A549 (cell line): ENCODE measurements around the gene MRPS34. TPM values are rescaled to one million over a fixed set of nuclear protein-coding genes. Genes with fewer than 3 reads are reported as not detected.

Experiments used
- ATAC-seq, 2 experiments: fragments of 200-7000 bp in 1 of 2; fragments of >200 bp in 1 of 2; cut with Nextera tagmentation in 1 of 2; cut with Tn5 transposase in 1 of 2; 3 replicates each; pipeline versions ENCODE4 v1.8.0 to v1.9.1; 2018 to 2020; ENCODE audit warnings: mild to moderate bottlenecking in 1 of 2, moderate library complexity in 1 of 2
- CTCF ChIA-PET: fragments of 300-600 bp; sonication (Branson Sonifier 250); formaldehyde crosslinking; extraction: SDS; loops from one replicate; lab custom pipeline; 2021; ENCODE audit warnings: antibody characterized with exemption, inconsistent platforms; lab: Yijun Ruan, JAX
- POLR2A ChIA-PET: fragments of 350-600 bp; formaldehyde crosslinking; extraction: SDS; loops from one replicate; lab custom pipeline; 2021; ENCODE audit warnings: antibody characterized with exemption, inconsistent platforms; lab: Yijun Ruan, JAX
- DNase-seq, 2 experiments: peaks; one replicate each; pipeline versions ENCODE4 v3.0.0 to v3.0.0-alpha.2; 2011 to 2016; ENCODE audit warnings: low read depth in 1 of 2, low spot score in 1 of 2
- FAIRE-seq: peaks from 2 replicates; lab custom pipeline; 2011; peaks lifted over from hg19 to GRCh38; lab: Jason Lieb, UNC
- H3K27ac ChIP-seq, 2 experiments: fragments of >200 bp; sonication (Bioruptor Twin); formaldehyde crosslinking; 3 replicates each; pipeline ENCODE4 v1.5.1; 2016 to 2017
- H3K4me1 ChIP-seq: fragments of >200 bp; sonication (Bioruptor Twin); formaldehyde crosslinking; 3 replicates; pipeline ENCODE4 v1.6.1; 2016
- H3K4me2 ChIP-seq: fragments of >200 bp; sonication (Bioruptor Twin); formaldehyde crosslinking; 3 replicates; pipeline ENCODE4 v1.6.1; 2016
- H3K4me3 ChIP-seq: fragments of >200 bp; sonication (Bioruptor Twin); formaldehyde crosslinking; 3 replicates; pipeline ENCODE4 v1.5.1; 2016
- H3K9me3 ChIP-seq: fragments of >200 bp; sonication (Bioruptor Twin); formaldehyde crosslinking; 3 replicates; pipeline ENCODE4 v1.6.1; 2016
- CBX2 ChIP-seq: fragments of 200-600 bp; sonication (generic); IDR thresholded peaks from 2 replicates; pipeline ENCODE4 v1.6.1; 2016; ENCODE audit warnings: low read depth, mild to moderate bottlenecking, borderline replicate concordance
- CBX8 ChIP-seq: fragments of 200-600 bp; sonication (generic); IDR thresholded peaks from 2 replicates; pipeline ENCODE4 v1.6.1; 2016
- CHD2 ChIP-seq: fragments of 150-350 bp; IDR thresholded peaks from 2 replicates; pipeline ENCODE4 v1.6.1; 2014; ENCODE audit warnings: low read length; ENCODE audit not compliant: partially characterized antibody
- EP300 ChIP-seq, 2 experiments: fragments of >200 bp; sonication (Bioruptor Twin); formaldehyde crosslinking; IDR thresholded peaks; 2 replicates in 1 of 2; 3 replicates in 1 of 2; pipeline ENCODE4 v1.6.1; 2016 to 2017
- ESRRA ChIP-seq: fragments of 150-350 bp; IDR thresholded peaks from 2 replicates; pipeline ENCODE4 v1.6.1; 2014; ENCODE audit warnings: mild to moderate bottlenecking, low read length, borderline replicate concordance
- FOSB ChIP-seq: fragments of 250-450 bp; sonication (Bioruptor Pico); IDR thresholded peaks from 2 replicates; pipeline ENCODE4 v1.5.0; 2020; ENCODE audit warnings: mild to moderate bottlenecking, moderate library complexity
- FOSL2 ChIP-seq, 2 experiments: fragments of 450-650 bp in 1 of 2; fragments of >200 bp in 1 of 2; sonication (Bioruptor Twin) in 1 of 2; formaldehyde crosslinking; IDR thresholded peaks; 2 replicates each; pipeline versions ENCODE4 v1.5.0 to v1.6.1; 2016 to 2020; ENCODE audit warnings: mild to moderate bottlenecking in 1 of 2, moderate library complexity in 1 of 2
- HEYL ChIP-seq: fragments of 250-450 bp; sonication (Bioruptor Pico); IDR thresholded peaks from 2 replicates; pipeline ENCODE4 v1.8.0; 2021; ENCODE audit warnings: mild to moderate bottlenecking, moderate library complexity
- HOXA7 ChIP-seq: fragments of 250-450 bp; sonication (Bioruptor Pico); IDR thresholded peaks from 2 replicates; pipeline ENCODE4 v1.5.0; 2020; ENCODE audit warnings: mild to moderate bottlenecking, moderate library complexity
- JUNB ChIP-seq: fragments of >200 bp; sonication (Bioruptor Twin); formaldehyde crosslinking; IDR thresholded peaks from 2 replicates; pipeline ENCODE4 v1.6.1; 2016
- KDM5A ChIP-seq: fragments of 200-600 bp; sonication (generic); IDR thresholded peaks from 2 replicates; pipeline ENCODE4 v1.6.1; 2016; ENCODE audit warnings: antibody characterized with exemption, mild to moderate bottlenecking
- MAFK ChIP-seq: fragments of 450-650 bp; IDR thresholded peaks from 2 replicates; pipeline ENCODE4 v1.6.1; 2014; ENCODE audit not compliant: partially characterized antibody
- MAZ ChIP-seq: fragments of 150-350 bp; IDR thresholded peaks from 2 replicates; pipeline ENCODE4 v1.6.1; 2014; ENCODE audit warnings: antibody characterized with exemption, low read depth, low read length, borderline replicate concordance
- NR3C1 ChIP-seq: fragments of >200 bp; sonication (Bioruptor Twin); formaldehyde crosslinking; IDR thresholded peaks from 3 replicates; pipeline ENCODE4 v1.6.1; 2017
- POLR2AphosphoS2 ChIP-seq: conservative IDR thresholded peaks from 2 replicates; pipeline ENCODE4 v1.6.1; 2012; ENCODE audit warnings: low read length, improper control_type of control experiment, inconsistent platforms
- RARB ChIP-seq: fragments of 250-450 bp; sonication (Bioruptor Pico); IDR thresholded peaks from 2 replicates; pipeline ENCODE4 v1.8.0; 2021; ENCODE audit warnings: mild to moderate bottlenecking, moderate library complexity
- RCOR1 ChIP-seq: fragments of 150-350 bp; IDR thresholded peaks from 2 replicates; pipeline ENCODE4 v1.6.1; 2014; ENCODE audit warnings: antibody characterized with exemption, low read length, low read depth
- RFX5 ChIP-seq: fragments of 450-650 bp; IDR thresholded peaks from 2 replicates; pipeline ENCODE4 v1.7.1; 2014; ENCODE audit warnings: antibody characterized with exemption, mild to moderate bottlenecking, moderate library complexity
- RNF2 ChIP-seq: fragments of 200-600 bp; sonication (generic); IDR thresholded peaks from 2 replicates; pipeline ENCODE4 v1.6.1; 2016; ENCODE audit warnings: low read depth, mild to moderate bottlenecking, antibody characterized with exemption, moderate library complexity, borderline replicate concordance
- SREBF2 ChIP-seq: fragments of 450-650 bp; IDR thresholded peaks from 2 replicates; pipeline ENCODE4 v1.6.1; 2014; ENCODE audit warnings: mild to moderate bottlenecking, moderate library complexity
- TFCP2L1 ChIP-seq: fragments of 250-450 bp; sonication (Bioruptor Pico); IDR thresholded peaks from 2 replicates; pipeline ENCODE4 v1.5.0; 2021; ENCODE audit warnings: mild to moderate bottlenecking
- TP53 ChIP-seq: fragments of 250-450 bp; sonication (Bioruptor Pico); IDR thresholded peaks from 2 replicates; pipeline ENCODE4 v1.5.0; 2021; ENCODE audit warnings: mild to moderate bottlenecking, moderate library complexity
- ZNF302 ChIP-seq: fragments of 250-450 bp; sonication (Bioruptor Pico); IDR thresholded peaks from 2 replicates; pipeline ENCODE4 v1.9.0; 2021; ENCODE audit warnings: inconsistent platforms, mild to moderate bottlenecking, moderate library complexity
- ZSCAN20 ChIP-seq: fragments of 250-450 bp; sonication (Bioruptor Pico); IDR thresholded peaks from 2 replicates; pipeline ENCODE4 v1.8.0; 2022; ENCODE audit warnings: mild to moderate bottlenecking, moderate library complexity
- WGBS: methylation state at CpG from one replicate; pipeline ENCODE4 v1.1.6; 2017; ENCODE audit errors: missing lambda C conversion rate; 5-methylcytosine and 5-hydroxymethylcytosine counted together
- polyA plus RNA-seq, 4 experiments: library from polyadenylated mRNA; depleted of rRNA in 3 of 4; stranded (reverse); fragments of >200 nt; fragmentation: RNase III in 1 of 4; extraction: RNeasy Plus Mini Kit Qiagen cat#74134 plus additional on column Dnase treatment in 1 of 4; gene quantifications; 2 replicates in 3 of 4; 3 replicates in 1 of 4; pipeline ENCODE4 v1.2.3, GENCODE V29; 2011 to 2017
- TF ChIP-seq, protein P1 (sequence below): IDR thresholded peaks from 2 replicates; pipeline ENCODE4 v1.6.1; 2012; ENCODE audit warnings: low read depth, borderline replicate concordance
- TF ChIP-seq, protein P2 (sequence below): fragments of 150-350 bp; IDR thresholded peaks from 2 replicates; pipeline ENCODE4 v1.6.1; 2014; ENCODE audit warnings: low read depth, mild to moderate bottlenecking, low read length
- TF ChIP-seq, protein P3 (sequence below): fragments of >200 bp; sonication (Bioruptor Twin); formaldehyde crosslinking; IDR thresholded peaks from 3 replicates; pipeline ENCODE4 v1.5.1; 2016
- TF ChIP-seq, protein P4 (sequence below): fragments of 250-450 bp; sonication (Bioruptor Pico); IDR thresholded peaks from 2 replicates; pipeline ENCODE4 v1.5.0; 2021; ENCODE audit warnings: mild to moderate bottlenecking, moderate library complexity, borderline replicate concordance

MRPS34 gene
- polyA plus RNA-seq, 2 of the 4 experiments (the other 2 are of a cell fraction), result 118 to 220 TPM

DNA sequence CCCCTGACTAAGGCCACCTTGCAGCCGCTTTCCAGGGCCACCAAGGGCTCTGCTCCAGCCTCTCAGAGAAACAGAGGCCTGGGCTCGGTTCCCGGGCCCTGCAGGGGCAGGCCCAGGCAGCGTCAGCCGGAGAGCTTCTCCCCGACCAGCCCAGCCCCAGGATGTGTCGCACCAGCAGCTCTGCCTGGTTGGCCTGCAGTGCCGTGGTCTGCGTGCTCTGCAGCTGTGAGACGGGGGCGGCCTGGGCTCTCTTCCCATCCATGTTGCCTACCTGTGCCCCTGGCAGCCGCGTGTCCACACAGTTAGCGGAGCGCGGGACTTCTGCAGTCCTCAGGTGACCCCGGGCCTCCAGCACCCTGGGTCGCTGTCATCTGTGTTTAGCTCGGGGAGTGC is 15.8 kb upstream of the MRPS34 start:
- Histone ChIP-seq H3K4me2 (no peak overlapping the region), H3K27ac (no peak overlapping the region), H3K9me3 (no peaks in the 10 kb centered on the region), H3K4me3 (no peak overlapping the region), H3K4me1 (peaks cover 6% of the 10 kb centered on the region; the same call in 1 of the 3 replicates)
- no peak for TF ChIP-seq ESRRA
- CTCF ChIA-PET, result interaction anchor here (0.5 to 1.4 kb wide), 4 partner anchors 11 to 168 kb away, joined by 3 read pairs; partner anchors contain the start of gene MAPK8IP3
- POLR2A ChIA-PET, result no interaction called here
- WGBS, result 87% methylated on average over 10 of the region's 19 CpGs
- no peak for ATAC-seq
- no peak for DNase-seq
- no peak for FAIRE-seq

DNA sequence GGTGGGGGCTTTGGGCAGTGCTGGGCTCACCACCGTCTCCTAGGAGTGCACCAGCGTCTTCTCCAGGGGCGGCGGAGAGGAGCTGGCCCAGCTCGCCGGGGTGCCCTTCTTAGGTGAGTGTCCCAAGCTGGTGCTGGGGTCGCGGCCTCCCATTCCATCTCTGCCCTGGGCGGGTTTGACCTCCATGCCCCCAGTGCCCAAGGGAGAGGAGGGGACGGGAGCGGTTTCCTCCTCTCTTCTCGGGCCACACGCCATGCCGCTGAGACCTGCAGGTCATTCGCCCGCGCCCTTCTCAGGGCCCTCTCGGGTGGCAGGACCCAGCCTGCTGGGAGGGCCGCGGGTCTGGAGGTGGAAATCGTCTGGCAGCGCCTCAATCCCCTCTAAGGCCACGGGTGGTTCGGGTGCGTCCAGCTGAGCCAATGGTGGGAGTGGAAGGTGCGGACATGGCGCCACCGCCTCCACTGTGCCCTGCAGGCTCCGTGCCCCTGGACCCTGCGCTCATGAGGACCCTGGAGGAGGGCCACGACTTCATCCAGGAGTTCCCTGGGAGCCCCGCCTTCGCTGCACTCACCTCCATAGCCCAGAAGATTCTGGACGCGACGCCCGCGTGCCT is 15.3 kb upstream of the MRPS34 start:
- H3K27ac ChIP-seq, result no peak overlapping the region
- CTCF ChIA-PET, result interaction anchor here (0.5 to 0.9 kb wide), 3 partner anchors 25 to 416 kb away, joined by 3 to 4 read pairs (median 3); no protein-coding TSS in a partner anchor
- no peak for FAIRE-seq
- TF ChIP-seq ZSCAN20 (CRISPR knock-in tag) (no peak), NR3C1 (no peak), JUNB (no peak), TP53 (CRISPR knock-in tag) (no peak), MAZ (no peak), HOXA7 (no peak), EP300 (IDR thresholded peaks at IDR 0.05) (no peak), FOSB (CRISPR knock-in tag) (no peak), MAFK (no peak), HEYL (CRISPR knock-in tag) (no peak), TFCP2L1 (no peak), ZNF302 (CRISPR knock-in tag) (no peak)
- TF ChIP-seq, protein P1, sequence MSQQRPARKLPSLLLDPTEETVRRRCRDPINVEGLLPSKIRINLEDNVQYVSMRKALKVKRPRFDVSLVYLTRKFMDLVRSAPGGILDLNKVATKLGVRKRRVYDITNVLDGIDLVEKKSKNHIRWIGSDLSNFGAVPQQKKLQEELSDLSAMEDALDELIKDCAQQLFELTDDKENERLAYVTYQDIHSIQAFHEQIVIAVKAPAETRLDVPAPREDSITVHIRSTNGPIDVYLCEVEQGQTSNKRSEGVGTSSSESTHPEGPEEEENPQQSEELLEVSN, result no peak
- H3K4me3 ChIP-seq, result no peak overlapping the region
- DNase-seq, result no peak
- no peak overlapping the region for H3K4me2 ChIP-seq
- ATAC-seq, result no peak
- WGBS, result 93% methylated on average over 33 of the region's 38 CpGs
- H3K9me3 ChIP-seq, result no peaks in the 10 kb centered on the region
- peaks cover 6% of the 10 kb centered on the region; the same call in 1 of the 3 replicates for H3K4me1 ChIP-seq
- POLR2A ChIA-PET, result no interaction called here

DNA sequence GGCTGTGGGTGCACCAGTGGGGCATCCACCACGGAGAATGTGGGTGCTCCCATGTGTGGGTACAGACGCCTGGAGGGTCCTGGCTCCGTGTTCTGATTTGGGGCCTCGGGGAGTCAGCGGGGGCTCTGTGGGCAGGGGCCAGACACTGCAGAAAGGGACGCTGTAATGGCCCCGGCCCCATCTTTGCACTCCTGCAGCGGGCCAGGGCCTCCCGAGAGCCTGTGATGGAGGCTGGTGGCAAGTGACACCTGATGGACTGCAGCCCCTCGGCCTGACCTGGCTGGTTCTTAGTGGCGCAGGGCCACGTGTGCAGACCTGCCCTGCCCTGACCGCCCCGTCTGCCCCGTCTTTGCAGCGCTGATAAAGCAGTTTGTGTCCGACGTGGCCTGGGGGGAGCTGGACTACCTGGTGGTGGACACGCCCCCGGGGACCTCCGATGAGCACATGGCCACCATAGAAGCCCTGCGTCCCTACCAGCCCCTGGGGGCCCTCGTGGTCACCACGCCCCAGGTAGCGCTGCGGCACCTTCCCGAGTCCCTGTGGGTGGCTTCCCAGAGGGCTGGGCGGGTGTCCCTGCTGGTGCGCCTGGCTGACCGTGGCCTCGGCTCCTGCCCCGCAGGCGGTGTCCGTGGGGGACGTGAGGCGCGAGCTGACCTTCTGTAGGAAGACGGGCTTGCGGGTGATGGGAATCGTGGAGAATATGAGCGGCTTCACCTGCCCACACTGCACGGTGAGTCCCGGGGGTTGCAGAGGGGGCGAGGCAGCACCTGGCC is 14.6 kb upstream of the MRPS34 start:
- FAIRE-seq, result no peak
- H3K27ac ChIP-seq, result no peak overlapping the region
- no peak for ATAC-seq
- no peak for TF ChIP-seq ESRRA
- TF ChIP-seq RNF2, result no peak
- no peak for TF ChIP-seq EP300 (IDR thresholded peaks at IDR 0.05)
- TF ChIP-seq RFX5, result no peak
- no peak for TF ChIP-seq FOSB (CRISPR knock-in tag)
- no peak for TF ChIP-seq HOXA7
- no peak for TF ChIP-seq TP53 (CRISPR knock-in tag)
- no peak for TF ChIP-seq KDM5A
- no peak for TF ChIP-seq RARB (CRISPR knock-in tag)
- TF ChIP-seq, protein P2, sequence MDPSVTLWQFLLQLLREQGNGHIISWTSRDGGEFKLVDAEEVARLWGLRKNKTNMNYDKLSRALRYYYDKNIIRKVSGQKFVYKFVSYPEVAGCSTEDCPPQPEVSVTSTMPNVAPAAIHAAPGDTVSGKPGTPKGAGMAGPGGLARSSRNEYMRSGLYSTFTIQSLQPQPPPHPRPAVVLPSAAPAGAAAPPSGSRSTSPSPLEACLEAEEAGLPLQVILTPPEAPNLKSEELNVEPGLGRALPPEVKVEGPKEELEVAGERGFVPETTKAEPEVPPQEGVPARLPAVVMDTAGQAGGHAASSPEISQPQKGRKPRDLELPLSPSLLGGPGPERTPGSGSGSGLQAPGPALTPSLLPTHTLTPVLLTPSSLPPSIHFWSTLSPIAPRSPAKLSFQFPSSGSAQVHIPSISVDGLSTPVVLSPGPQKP, result no peak
- TF ChIP-seq, protein P3, sequence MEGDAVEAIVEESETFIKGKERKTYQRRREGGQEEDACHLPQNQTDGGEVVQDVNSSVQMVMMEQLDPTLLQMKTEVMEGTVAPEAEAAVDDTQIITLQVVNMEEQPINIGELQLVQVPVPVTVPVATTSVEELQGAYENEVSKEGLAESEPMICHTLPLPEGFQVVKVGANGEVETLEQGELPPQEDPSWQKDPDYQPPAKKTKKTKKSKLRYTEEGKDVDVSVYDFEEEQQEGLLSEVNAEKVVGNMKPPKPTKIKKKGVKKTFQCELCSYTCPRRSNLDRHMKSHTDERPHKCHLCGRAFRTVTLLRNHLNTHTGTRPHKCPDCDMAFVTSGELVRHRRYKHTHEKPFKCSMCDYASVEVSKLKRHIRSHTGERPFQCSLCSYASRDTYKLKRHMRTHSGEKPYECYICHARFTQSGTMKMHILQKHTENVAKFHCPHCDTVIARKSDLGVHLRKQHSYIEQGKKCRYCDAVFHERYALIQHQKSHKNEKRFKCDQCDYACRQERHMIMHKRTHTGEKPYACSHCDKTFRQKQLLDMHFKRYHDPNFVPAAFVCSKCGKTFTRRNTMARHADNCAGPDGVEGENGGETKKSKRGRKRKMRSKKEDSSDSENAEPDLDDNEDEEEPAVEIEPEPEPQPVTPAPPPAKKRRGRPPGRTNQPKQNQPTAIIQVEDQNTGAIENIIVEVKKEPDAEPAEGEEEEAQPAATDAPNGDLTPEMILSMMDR, result no peak
- no peak for TF ChIP-seq SREBF2
- TF ChIP-seq CBX2, result no peak
- no peak for TF ChIP-seq POLR2AphosphoS2
- TF ChIP-seq CBX8, result no peak
- no peak for TF ChIP-seq CHD2
- TF ChIP-seq FOSL2 (IDR thresholded peaks at IDR 0.05), result no peak
- TF ChIP-seq FOSL2 (CRISPR knock-in tag; IDR thresholded peaks at IDR 0.05), result no peak
- TF ChIP-seq, protein P4, sequence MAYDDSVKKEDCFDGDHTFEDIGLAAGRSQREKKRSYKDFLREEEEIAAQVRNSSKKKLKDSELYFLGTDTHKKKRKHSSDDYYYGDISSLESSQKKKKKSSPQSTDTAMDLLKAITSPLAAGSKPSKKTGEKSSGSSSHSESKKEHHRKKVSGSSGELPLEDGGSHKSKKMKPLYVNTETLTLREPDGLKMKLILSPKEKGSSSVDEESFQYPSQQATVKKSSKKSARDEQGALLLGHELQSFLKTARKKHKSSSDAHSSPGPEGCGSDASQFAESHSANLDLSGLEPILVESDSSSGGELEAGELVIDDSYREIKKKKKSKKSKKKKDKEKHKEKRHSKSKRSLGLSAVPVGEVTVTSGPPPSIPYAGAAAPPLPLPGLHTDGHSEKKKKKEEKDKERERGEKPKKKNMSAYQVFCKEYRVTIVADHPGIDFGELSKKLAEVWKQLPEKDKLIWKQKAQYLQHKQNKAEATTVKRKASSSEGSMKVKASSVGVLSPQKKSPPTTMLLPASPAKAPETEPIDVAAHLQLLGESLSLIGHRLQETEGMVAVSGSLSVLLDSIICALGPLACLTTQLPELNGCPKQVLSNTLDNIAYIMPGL (CRISPR knock-in tag), result no peak
- no peak for TF ChIP-seq RCOR1
- no peaks in the 10 kb centered on the region for H3K9me3 ChIP-seq
- WGBS, result 91% methylated on average over 31 of the region's 44 CpGs
- CTCF ChIA-PET, result interaction anchor here (0.6 to 1.0 kb wide), 2 partner anchors 23 to 415 kb away, joined by 3 to 4 read pairs; no protein-coding TSS in a partner anchor
- peaks cover 6% of the 10 kb centered on the region; the same call in 1 of the 3 replicates for H3K4me1 ChIP-seq
- H3K4me2 ChIP-seq, result no peak overlapping the region
- H3K4me3 ChIP-seq, result no peak overlapping the region
- DNase-seq, result no peak
- POLR2A ChIA-PET, result no interaction called here
